B cell (primary cell): ENCODE data around the gene KAZN. TPM values are rescaled to one million over a fixed set of nuclear protein-coding genes. Genes with fewer than 3 reads are reported as not detected.

ENCODE experiments used
- ATAC-seq: fragments of 200-7000 bp; cut with Tn5 transposase; one replicate; pipeline ENCODE4 v1.10.0; 2021; ENCODE audit warnings: low read depth, mild to moderate bottlenecking, moderate number of reproducible peaks, moderate library complexity
- CTCF ChIA-PET: fragments of 350-600 bp; sonication (Branson Sonifier 250); formaldehyde crosslinking; loops from one replicate; lab custom pipeline; 2021; ENCODE audit warnings: antibody characterized with exemption, inconsistent platforms; lab: Charles Lee
- POLR2A ChIA-PET: fragments of 350-600 bp; sonication (Branson Sonifier 250); formaldehyde crosslinking; loops from one replicate; lab custom pipeline; 2021; ENCODE audit warnings: antibody characterized with exemption; lab: Charles Lee
- DNase-seq: peaks from one replicate; pipeline ENCODE4 v3.0.0; 2013
- H2AFZ ChIP-seq: 2 replicates; pipeline ENCODE4 v1.6.1; 2012; ENCODE audit warnings: mild to moderate bottlenecking, low read depth, low read length; ENCODE audit not compliant: insufficient read depth, poor library complexity, severe bottlenecking
- H3K27ac ChIP-seq, 2 donors: 1 replicate in 1 of 2; 2 replicates in 1 of 2; pipeline ENCODE4 v1.5.1; 2012 to 2013; ENCODE audit warnings: low read length in 2 of 2, mild to moderate bottlenecking in 2 of 2, moderate library complexity in 1 of 2
- H3K27me3 ChIP-seq, 4 experiments: fragments of 200-600 bp in 1 of 4; sonication (generic) in 1 of 4; replicated peaks in 1 of 4; 1 replicate in 2 of 4; 2 replicates in 2 of 4; pipeline versions ENCODE4 v1.6.1 to v1.7.0; 2013 to 2016; ENCODE audit warnings: low read length in 3 of 4, mild to moderate bottlenecking in 2 of 4, mixed read lengths in 1 of 4, moderate library complexity in 1 of 4; ENCODE audit not compliant: insufficient read depth in 4 of 4, control insufficient read depth in 3 of 4; ENCODE audit errors: control extremely low read depth in 1 of 4
- H3K36me3 ChIP-seq, 2 experiments: replicated peaks in 1 of 2; 1 replicate in 1 of 2; 2 replicates in 1 of 2; pipeline versions ENCODE4 v1.6.1 to v1.7.1; 2013; ENCODE audit warnings: low read length in 1 of 2; ENCODE audit not compliant: insufficient read depth in 2 of 2, control insufficient read depth in 1 of 2; ENCODE audit errors: control extremely low read depth in 1 of 2, extremely low read depth in 1 of 2
- H3K4me1 ChIP-seq, 2 donors: fragments of 200-600 bp in 1 of 2; sonication (generic) in 1 of 2; 1 replicate in 1 of 2; 2 replicates in 1 of 2; pipeline versions ENCODE4 v1.5.1 to v1.6.1; 2013 to 2017; ENCODE audit warnings: low read length in 2 of 2; ENCODE audit not compliant: control insufficient read depth in 2 of 2, insufficient read depth in 2 of 2
- H3K4me2 ChIP-seq: replicated peaks from 2 replicates; pipeline ENCODE3; 2012; ENCODE audit warnings: mild to moderate bottlenecking, low read depth, low read length; ENCODE audit not compliant: poor library complexity, severe bottlenecking
- H3K4me3 ChIP-seq, 5 experiments: fragments of 200-600 bp in 1 of 5; sonication (generic) in 1 of 5; 1 replicate in 3 of 5; 2 replicates in 2 of 5; pipeline versions ENCODE4 v1.5.1 to v1.7.0; 2011 to 2016; ENCODE audit warnings: low read length in 4 of 5, mild to moderate bottlenecking in 4 of 5, low read depth in 2 of 5, control low read depth in 1 of 5, moderate library complexity in 1 of 5; ENCODE audit not compliant: insufficient read depth in 1 of 5; ENCODE audit errors: control extremely low read depth in 1 of 5, extremely low read depth in 1 of 5
- H3K79me2 ChIP-seq: fragments of 200-600 bp; sonication (generic); one replicate; pipeline ENCODE4 v1.6.0; 2016; ENCODE audit warnings: low read length; ENCODE audit not compliant: control insufficient read depth, insufficient read depth
- H3K9ac ChIP-seq: fragments of 200-600 bp; sonication (generic); 2 replicates; pipeline ENCODE4 v1.6.1; 2017; ENCODE audit warnings: mild to moderate bottlenecking, low read length, moderate library complexity
- H3K9me3 ChIP-seq, 3 donors: one replicate each; pipeline versions ENCODE4 v1.6.1 to v1.7.1; 2013; ENCODE audit warnings: low read length in 2 of 3; ENCODE audit not compliant: control insufficient read depth in 2 of 3, insufficient read depth in 1 of 3; ENCODE audit errors: control extremely low read depth in 1 of 3
- H4K20me1 ChIP-seq: 2 replicates; pipeline ENCODE4 v1.6.0; 2012; ENCODE audit warnings: mild to moderate bottlenecking, low read length; ENCODE audit not compliant: insufficient read depth, control insufficient read depth, poor library complexity, severe bottlenecking
- H3K27ac Mint-ChIP-seq: one replicate; pipeline ENCODE4 v1.8.0; 2021; ENCODE audit warnings: mixed read lengths
- H3K27me3 Mint-ChIP-seq: one replicate; pipeline ENCODE4 v1.8.0; 2021; ENCODE audit warnings: mixed read lengths
- H3K4me1 Mint-ChIP-seq: one replicate; pipeline ENCODE4 v1.8.0; 2021; ENCODE audit warnings: mixed read lengths
- H3K4me3 Mint-ChIP-seq: one replicate; pipeline ENCODE4 v1.8.0; 2021; ENCODE audit warnings: mixed read lengths
- H3K9me3 Mint-ChIP-seq: one replicate; pipeline ENCODE4 v1.8.0; 2022; ENCODE audit warnings: mixed read lengths; ENCODE audit not compliant: insufficient read depth
- EZH2 ChIP-seq: IDR thresholded peaks from 2 replicates; pipeline ENCODE4 v1.6.1; 2012; ENCODE audit warnings: borderline replicate concordance, low read depth, mild to moderate bottlenecking, moderate library complexity, low read length; ENCODE audit not compliant: insufficient read depth, poor library complexity, severe bottlenecking
- WGBS: methylation state at CpG from one replicate; pipeline ENCODE4 v1.1.5; 2013; ENCODE audit warnings: missing lambda C conversion rate; ENCODE audit not compliant: insufficient coverage; 5-methylcytosine and 5-hydroxymethylcytosine counted together
- intact Hi-C: fragments of 100-400 bp; cut with micrococcal nuclease; formaldehyde crosslinking; loops from one replicate; pipeline ENCODE4 v1.10.0; 2022
- polyA plus RNA-seq: library from polyadenylated mRNA; depleted of rRNA; stranded (reverse); fragments of >200 nt; gene quantifications from 2 replicates; pipeline ENCODE4 v1.2.3, GENCODE V29; 2012
- total RNA-seq, 2 donors: library from RNA; stranded (reverse); fragments of 120-200 nt in 1 of 2; gene quantifications; 1 replicate in 1 of 2; 2 replicates in 1 of 2; pipeline versions ENCODE4 v1.2.3 to v1.2.4, GENCODE V29; 2013 to 2022
- TF ChIP-seq, protein P1 (sequence below): fragments of 200-600 bp; IDR thresholded peaks from one replicate; pipeline ENCODE4 v1.8.0; 2022; ENCODE audit warnings: antibody characterized with exemption, mild to moderate bottlenecking

Gene KAZN
- total and polyA plus RNA-seq, 2 donors (not counting 1 experiment from before 2014, with no cell fraction given), result 0.13 to 0.39 TPM

DNA sequence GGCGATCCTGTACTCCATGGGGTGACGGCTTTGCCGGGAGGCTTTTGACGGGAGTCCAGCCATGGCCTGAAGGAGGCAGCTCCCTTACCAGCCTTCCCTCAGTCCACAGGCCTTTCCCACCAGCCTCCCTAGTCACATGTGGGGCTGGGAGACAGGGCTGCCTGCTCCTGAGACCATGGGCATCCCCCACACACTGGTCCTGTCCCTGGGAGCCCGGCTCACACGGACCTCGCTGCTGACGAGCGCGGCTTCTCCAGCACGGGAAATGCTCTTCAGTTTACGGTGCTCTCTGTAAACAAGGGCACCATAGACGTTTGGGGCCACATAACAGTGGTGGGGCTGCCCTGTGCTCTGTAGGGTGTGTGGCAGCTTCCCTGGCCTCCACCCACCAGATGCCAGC is 450.6 kb downstream of the KAZN start:
- no peak overlapping the region for H2AFZ ChIP-seq
- ATAC-seq, result no peak
- ChIA-PET POLR2A (no interaction called here), CTCF (no interaction called here)
- no peaks in the 10 kb centered on the region for H3K36me3 ChIP-seq
- WGBS, result 75% methylated on average over 4 of the region's 13 CpGs
- no peak overlapping the region for H3K4me3 ChIP-seq
- H3K9me3 Mint-ChIP-seq, result no peaks in the 10 kb centered on the region
- no peaks in the 10 kb centered on the region for H3K27me3 Mint-ChIP-seq
- H3K4me2 ChIP-seq, result no peak overlapping the region
- no peak for TF ChIP-seq EZH2
- TF ChIP-seq, protein P1, sequence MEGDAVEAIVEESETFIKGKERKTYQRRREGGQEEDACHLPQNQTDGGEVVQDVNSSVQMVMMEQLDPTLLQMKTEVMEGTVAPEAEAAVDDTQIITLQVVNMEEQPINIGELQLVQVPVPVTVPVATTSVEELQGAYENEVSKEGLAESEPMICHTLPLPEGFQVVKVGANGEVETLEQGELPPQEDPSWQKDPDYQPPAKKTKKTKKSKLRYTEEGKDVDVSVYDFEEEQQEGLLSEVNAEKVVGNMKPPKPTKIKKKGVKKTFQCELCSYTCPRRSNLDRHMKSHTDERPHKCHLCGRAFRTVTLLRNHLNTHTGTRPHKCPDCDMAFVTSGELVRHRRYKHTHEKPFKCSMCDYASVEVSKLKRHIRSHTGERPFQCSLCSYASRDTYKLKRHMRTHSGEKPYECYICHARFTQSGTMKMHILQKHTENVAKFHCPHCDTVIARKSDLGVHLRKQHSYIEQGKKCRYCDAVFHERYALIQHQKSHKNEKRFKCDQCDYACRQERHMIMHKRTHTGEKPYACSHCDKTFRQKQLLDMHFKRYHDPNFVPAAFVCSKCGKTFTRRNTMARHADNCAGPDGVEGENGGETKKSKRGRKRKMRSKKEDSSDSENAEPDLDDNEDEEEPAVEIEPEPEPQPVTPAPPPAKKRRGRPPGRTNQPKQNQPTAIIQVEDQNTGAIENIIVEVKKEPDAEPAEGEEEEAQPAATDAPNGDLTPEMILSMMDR, result no peak
- no peak overlapping the region for H3K27ac ChIP-seq
- H4K20me1 ChIP-seq, result no peaks in the 10 kb centered on the region
- DNase-seq, result no peak
- no peaks in the 10 kb centered on the region for H3K4me1 ChIP-seq
- no peaks in the 10 kb centered on the region for H3K79me2 ChIP-seq
- H3K9ac ChIP-seq, result no peak overlapping the region
- H3K9me3 ChIP-seq, result peaks cover 0 to 24% (median 0%) of the 10 kb centered on the region in 3 donors
- H3K27me3 ChIP-seq, result peaks cover 0 to 2% (median 0%) of the 10 kb centered on the region in 4 experiments
- H3K27ac Mint-ChIP-seq, result no peak overlapping the region
- intact Hi-C loops, result loop anchor here (10.0 kb wide), 1 partner anchor 1084 kb away; no protein-coding TSS in a partner anchor
- H3K4me1 Mint-ChIP-seq, result no peaks in the 10 kb centered on the region
- H3K4me3 Mint-ChIP-seq, result no peak overlapping the region

DNA sequence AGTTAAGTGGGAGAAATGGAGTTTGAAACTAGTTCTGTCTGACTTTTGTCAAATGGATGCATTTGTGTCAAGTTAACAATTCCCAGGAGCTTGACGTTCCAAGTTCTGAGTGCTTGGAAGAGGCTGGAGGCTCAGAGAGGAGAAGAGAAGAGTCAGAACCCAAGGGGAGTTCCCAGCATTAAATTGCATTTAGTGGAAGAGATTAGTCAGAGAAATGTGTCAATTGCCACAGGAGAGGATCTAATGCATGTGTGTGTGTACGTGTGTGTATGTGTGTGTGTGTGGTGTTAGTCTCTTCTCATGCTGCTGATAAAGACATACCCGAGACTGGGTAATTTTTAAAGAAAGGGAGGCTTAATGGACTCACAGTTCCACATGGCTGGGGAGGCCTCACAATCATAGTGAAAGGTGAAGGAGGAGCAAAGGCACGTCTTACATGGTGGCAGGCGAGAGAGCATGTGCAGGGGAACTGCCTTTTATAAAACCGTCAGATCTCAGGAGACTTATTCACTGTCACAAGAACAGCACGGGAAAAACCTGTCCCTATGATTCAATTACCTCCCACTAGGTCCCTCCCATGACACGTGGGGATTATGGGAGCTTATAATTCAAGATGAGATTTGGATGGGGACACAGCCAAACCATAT is 453.5 kb downstream of the KAZN start:
- Histone ChIP-seq H3K27me3 (peaks cover 0 to 2% (median 0%) of the 10 kb centered on the region in 4 experiments), H4K20me1 (no peaks in the 10 kb centered on the region), H3K4me1 (no peaks in the 10 kb centered on the region), H2AFZ (no peak overlapping the region), H3K36me3 (no peaks in the 10 kb centered on the region), H3K4me2 (no peak overlapping the region), H3K9ac (no peak overlapping the region), H3K79me2 (no peaks in the 10 kb centered on the region), H3K27ac (no peak overlapping the region), H3K4me3 (no peak overlapping the region), H3K9me3 (peaks cover 0 to 24% (median 0%) of the 10 kb centered on the region in 3 donors)
- ChIA-PET CTCF (no interaction called here), POLR2A (no interaction called here)
- 89% methylated on average over 4 of the region's 8 CpGs for WGBS
- ATAC-seq (no peak), DNase-seq (no peak)
- TF ChIP-seq, protein P1, result no peak
- TF ChIP-seq EZH2, result no peak
- Mint-ChIP-seq H3K27ac (no peak overlapping the region), H3K4me1 (no peaks in the 10 kb centered on the region), H3K4me3 (no peak overlapping the region), H3K27me3 (no peaks in the 10 kb centered on the region), H3K9me3 (no peaks in the 10 kb centered on the region)
- intact Hi-C loops, result no loop called here
